Left lobe of liver (tissue), 2 donors: ENCODE results near the gene JAG2. TPM values are rescaled to one million over a fixed set of nuclear protein-coding genes. Genes with fewer than 3 reads are reported as not detected.

ENCODE experiments used
- ATAC-seq: fragments of 200-7000 bp; cut with Tn5 transposase; one replicate; pipeline ENCODE4 v1.9.1; 2020; ENCODE audit warnings: mild to moderate bottlenecking, moderate library complexity
- DNase-seq: peaks from one replicate; pipeline ENCODE4 v3.0.0-alpha.2; 2020; ENCODE audit warnings: low spot score
- total RNA-seq: library from RNA; stranded (reverse); gene quantifications from one replicate; pipeline ENCODE4 v1.2.1, GENCODE V29; 2021
- donor health status: DM: no; HTN: no; CAD: no; lungs with moderate emphysema.
- donor health status: DM: no; HTN: yes; CAD: no.

The JAG2 gene
- 1.3 TPM for total RNA-seq

DNA sequence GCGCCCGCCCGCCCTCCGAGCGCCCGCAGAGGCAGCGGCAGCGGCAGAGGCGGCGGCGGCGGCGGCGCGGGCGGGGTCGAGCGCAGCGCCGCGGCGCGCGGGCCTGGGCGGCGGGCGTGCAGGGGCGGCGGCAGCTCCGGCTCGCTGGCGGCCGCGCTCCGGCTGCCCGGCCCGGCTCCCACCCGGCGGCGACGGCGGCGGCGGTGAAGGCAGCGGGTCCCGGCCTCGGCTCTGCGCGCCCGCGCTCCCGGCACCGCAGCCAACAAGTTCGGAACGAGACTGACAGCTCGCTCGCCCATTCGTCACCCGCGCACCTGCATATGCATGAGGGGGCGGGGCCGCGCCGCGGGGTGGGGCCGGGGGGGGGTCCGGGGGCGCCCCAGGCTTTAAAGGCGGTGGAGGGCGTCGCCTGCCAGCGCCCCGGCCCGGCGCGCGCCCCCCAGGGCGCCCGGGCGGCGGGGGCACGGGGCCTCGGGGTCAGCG is at the start of gene JAG2:
TSS of gene JAG2 (minus strand) at position 281 of the 483 bp plus-strand sequence. CDS start 356 bp downstream, outside the sequence.
- ATAC-seq (peak; percentile 45), DNase-seq (no peak)

DNA sequence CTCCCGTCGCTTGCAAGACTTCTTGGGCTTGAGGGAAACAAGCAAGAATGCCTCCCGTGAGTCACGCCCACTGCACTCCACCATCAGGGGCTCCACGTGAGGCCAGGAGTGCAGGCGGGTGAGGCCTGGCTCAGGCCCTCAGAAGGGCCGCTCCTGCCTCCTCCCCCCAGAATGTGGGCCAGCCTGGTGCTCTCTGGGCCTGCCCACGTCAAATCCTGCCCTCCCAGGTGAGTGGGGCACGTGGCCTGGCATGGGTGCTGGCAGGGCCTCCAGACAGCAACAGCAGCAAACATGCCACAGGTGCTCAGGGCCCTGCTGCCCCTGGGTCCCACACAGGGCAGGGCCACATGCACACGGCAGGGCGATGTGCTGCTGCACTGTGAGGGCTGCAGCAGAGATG is 49.2 kb upstream of the JAG2 start:
- ATAC-seq (no peak), DNase-seq (no peak)

DNA sequence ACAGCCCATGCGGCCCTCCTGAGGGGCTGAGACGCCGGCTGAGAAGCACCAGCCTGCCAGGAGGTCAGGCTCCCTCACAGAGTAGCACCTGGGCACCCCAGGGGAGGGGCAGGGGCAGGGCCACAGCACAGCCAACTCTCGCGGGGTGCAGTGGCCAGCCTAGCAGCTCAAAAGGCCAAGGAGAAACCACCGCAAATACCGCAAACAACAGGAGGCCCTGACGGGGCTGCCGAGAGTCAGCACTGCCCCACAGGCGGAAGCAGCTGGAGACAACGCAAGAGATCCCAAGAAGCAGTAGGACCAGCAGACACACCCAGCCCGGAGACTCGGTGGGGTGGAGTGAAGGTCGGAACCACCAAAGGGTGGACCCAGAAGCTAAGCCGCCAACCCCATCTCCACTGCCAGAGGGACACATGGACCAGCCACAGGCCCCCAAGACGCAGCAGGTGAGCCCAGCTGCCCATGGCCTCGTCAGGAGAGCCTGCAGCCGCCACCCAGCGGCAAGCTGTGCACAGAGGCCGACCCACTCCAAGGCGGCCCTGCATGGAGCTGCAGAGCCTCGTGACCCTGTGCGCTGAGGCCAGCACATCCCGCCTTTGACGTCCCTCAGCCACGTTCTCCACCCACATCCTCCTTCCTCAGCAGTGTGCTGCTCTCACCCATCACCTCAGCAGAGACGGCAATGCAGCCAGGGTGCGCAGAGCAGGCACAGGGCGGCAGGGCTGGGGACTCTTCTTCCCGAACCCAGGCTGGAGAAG is 48.1 kb upstream of the JAG2 start:
- DNase-seq (no peak), ATAC-seq (no peak)

DNA sequence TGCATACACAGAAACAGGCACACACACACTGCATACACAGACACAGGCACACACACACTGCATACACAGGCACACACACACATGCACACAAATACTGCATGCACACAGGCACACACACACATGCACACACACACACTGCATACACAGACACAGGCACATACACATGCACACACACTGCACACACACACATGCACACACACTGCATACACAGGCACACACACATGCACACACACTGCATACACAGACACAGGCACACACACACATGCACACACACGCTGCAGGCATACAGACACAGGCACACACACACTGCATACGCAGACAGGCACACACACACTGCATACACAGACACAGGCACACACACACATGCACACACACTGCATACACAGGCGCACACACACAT is 47.0 kb upstream of the JAG2 start:
- ATAC-seq (no peak), DNase-seq (no peak)

DNA sequence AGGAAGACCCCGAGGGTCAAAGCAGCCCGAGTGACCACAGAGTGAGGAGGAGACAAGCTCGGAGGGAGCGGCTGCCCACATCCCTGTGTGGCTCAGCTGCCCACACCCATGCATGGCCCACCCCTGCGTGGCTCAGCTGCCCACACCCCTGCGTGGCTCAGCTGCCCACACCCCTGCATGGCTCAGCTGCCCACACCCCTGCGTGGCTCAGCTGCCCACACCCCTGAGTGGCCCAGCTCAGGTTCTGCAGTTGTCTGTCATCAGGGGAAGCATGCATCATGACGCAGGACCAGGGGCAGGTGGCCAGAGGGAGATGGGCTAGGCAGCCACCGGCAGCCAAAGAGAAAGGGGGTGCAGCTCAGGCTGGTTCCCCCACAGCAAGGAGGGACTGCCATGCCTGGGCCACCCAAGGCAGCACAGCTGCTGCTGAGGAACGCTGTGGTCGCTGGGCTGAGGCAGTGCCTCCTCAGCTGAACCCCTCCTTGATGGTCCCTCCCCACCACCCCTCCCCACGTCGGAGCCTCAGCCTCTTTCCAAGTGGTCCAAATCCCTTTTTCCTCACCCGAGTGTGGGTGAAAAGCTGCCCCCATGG is 45.8 kb upstream of the JAG2 start:
- DNase-seq (no peak), ATAC-seq (no peak)

DNA sequence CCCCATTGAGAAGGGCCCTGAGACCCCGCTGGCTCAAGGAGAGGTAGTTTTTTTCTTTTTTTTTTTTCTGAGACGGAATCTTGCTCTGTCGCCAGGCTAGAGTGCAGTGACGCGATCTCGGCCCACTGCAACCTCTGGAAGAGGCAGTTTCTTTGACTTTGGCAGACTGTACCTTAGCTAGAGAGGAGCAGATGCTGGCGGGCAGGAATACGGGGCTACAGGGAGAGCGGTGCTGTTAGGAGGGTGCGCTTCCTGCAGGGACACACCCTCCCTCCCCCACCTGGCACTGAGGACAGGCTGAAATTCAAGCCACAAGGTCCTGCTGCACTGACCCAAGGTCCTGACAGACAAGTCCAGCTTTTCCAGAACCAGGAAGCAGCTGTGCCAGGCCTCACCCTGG is 44.8 kb upstream of the JAG2 start:
- ATAC-seq = no peak
- DNase-seq = no peak

DNA sequence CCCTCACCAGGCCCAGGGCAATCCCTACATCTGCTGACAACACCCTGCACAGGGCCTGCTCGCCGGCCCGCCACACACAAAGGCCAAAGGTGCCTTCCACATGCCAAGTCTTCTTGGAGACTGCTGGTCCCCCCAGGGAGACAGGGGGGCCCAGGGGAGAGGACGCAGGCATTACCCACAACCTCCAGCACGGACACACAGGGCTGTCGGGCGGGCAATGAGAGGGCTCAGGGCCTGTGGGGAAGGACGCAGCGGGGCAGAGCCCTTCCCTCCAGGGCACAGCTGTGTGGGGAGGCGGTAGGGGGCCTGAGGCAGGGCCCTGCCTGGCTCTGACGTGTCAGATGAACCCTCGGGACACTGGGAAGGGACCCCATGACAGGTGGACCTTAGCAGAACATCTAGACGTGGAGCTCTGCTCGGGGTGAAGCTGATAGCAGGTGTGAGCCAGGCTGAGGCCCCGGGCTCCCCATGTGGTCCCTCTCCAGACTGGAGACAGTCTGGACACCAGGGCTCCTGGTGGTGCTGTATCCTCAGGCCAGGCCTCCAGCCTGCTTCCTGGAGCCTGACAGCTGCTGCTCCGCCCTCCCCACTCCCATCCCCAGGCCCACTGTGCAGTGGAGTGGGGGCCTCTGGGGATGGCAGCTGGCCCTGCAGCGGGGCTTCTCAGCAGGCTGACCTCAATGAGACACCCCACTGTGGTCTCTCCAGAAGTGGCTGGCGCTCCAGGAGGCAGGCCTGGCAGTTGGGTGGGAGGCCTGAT is 44.1 kb upstream of the JAG2 start:
- ATAC-seq (no peak), DNase-seq (no peak)

DNA sequence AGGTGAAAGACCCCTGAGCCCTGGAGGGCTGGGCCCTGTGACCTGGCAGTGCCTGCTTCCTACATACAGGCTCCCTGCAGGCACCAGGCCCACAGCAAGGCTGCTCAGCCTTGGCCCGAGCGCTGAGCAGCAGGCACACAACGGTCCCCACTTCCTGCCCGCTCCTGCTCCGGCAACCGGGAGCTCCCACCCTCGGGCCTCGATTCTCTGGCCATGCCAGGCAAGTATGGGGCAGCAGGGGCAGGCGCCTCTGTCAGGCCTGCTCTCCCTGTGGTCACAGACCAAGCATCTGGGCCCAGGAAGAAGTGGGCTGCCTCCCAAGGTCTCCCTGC is 43.1 kb upstream of the JAG2 start:
- DNase-seq = no peak
- no peak for ATAC-seq

DNA sequence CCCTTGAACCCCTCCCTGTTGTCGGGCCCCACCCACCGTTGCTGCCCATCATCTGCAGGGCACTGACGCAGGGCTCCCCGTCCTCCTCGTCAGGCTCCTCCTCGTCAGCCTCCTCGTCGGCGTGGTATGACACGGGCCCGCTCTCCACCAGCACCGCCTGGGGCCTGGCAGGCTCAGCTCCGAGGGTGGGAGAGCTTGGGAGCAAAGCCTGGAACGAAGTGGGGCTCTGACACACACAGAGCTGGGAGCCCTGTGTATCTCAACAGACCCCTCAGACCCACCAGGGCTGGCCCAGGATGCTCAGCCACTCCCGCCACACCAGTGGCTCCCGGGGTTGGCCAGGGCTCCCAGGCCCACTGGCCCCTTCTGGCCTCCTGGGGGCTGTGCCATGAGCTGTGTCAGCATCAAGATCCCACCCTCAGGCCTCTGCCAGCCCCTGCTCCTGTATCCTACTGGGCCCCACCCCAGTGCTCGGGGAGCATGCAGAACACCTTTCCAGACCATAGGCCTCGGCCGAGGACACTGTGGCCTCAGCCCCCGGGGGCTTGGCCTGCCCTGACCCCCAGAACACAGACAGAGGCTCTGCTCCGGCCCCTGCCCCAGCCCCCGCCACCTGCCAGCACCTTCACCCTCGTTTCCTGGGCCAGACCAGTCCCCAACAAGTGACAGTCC is 42.6 kb upstream of the JAG2 start:
- ATAC-seq = no peak
- DNase-seq = no peak

DNA sequence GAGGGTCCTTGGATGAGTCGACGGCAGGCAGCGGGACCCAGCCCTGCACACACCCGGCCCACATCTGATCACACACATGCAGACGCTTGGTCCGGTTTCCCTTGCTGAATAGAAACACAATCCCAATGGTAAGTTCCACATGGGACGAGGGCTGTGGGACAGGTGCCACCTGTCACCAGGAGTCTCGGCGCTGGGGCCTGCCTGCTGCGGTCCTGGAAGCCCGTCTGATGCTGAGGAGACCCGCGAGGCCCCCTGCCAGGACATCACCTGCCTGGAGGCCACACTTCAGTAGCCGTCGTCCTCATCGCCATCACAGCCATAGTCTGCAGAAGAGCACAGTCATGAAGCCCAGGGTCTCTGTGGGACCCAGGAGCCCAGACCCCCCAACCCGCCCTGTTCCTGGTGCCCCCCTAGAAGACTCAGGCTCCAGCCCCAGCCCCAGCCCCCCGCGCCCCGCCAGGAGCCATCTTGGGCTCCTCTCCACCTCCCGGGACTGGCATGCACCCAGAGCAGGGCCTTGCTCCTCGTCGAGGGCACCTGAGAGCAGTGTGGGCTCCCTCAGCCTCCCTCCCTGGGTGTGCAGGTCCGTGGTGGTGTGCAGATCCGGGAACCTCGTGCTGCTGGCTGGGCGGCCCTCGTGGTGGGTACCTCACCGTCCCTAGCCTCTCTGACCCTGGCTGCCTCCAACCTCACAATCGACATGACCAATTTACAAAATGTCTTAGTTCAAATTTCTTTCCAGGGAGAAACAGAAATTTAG is 41.9 kb upstream of the JAG2 start:
- no peak for ATAC-seq
- DNase-seq = no peak

DNA sequence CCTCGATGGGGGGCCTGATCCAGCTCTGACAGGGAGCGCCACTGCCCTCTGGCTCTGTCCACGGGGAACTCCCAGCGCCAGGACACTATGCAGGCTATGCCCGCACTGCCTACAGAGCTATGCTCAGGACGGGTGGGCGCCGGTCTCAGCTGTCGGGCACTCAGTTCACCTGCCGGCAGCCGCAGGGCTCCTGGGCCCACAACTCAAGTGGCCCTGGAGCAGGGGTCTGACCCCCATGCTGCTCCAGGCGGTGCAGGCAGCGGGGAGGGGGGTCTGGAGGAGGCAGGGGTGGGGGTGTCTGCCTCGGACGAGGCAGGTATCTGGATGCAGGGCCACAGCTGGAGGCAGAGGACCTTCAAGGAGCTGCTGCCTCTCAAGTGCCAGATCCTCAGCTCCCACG is 41.1 kb upstream of the JAG2 start:
- no peak for DNase-seq
- no peak for ATAC-seq

DNA sequence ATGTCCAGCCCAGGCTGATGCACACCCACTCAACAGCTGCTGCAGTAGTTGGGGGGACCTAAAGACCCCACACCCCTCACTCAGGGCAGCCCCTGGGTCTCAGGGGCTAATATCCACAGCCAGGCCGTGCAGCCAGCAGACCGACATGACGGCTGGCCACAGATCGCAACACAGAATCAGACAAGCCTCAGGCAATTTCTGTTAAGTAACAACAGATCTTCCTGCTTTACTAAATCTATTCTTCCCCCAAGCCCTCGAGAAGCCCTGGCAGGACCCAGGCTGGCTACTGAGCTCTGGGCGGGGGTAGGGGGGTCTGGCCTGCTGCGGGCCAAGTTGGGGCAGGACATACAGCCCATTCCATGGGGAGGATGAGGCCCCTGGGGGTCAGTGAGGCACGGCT is 40.5 kb upstream of the JAG2 start:
- DNase-seq = no peak
- ATAC-seq = no peak

DNA sequence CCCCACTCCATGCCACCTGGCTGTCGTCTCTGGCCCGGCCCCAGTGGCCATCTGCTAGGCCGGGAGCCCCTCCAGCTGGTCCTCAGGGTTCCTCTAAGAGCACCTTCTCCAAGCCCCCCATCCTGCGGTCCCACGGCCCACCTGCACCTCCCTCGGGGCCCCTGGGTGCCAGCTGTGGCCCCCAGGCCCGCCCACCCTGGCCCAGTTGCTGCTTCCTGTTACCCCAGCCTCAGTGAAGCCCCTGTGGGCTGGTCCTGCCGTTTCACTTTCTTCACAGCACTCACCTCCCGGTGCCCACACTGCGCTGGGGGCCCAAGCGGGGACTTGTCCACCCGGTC is 40.1 kb upstream of the JAG2 start:
- no peak for DNase-seq
- ATAC-seq = no peak

DNA sequence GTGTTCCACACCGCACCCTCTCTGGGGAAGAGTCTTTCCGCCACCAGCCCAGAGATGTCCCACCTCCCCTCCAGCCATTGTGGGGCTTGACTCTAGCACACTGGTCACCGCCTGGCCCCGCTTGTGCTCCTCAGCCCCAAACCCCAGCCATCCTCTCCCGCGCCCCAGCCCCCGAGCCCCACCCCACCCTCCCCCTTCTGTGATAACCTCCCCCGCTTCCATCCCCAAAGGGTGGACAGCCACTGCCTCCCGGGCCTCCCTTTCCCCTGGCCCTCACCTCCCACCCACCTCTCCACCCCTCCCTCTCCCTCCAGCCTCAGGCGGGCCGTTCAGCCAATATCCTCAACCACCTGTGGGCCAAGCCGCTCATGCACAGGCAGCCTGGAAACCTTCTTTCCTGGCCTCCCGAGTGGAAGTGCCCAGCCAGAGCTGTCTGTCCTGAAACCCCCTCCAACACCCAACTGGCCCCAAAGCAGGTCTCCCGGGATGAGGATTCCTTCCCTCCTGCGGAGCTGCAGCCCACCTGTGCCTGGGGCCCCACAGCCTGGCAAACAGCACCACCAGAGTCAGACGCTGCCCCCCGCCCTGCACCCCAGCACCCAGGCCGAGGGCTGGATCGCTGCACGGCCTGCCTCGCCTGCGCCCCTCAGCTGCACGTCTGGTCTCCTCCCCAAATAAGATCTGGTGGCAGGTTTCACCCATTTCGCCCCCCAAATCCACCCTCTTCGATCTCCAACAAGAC is 39.6 kb upstream of the JAG2 start:
- ATAC-seq (no peak), DNase-seq (no peak)

DNA sequence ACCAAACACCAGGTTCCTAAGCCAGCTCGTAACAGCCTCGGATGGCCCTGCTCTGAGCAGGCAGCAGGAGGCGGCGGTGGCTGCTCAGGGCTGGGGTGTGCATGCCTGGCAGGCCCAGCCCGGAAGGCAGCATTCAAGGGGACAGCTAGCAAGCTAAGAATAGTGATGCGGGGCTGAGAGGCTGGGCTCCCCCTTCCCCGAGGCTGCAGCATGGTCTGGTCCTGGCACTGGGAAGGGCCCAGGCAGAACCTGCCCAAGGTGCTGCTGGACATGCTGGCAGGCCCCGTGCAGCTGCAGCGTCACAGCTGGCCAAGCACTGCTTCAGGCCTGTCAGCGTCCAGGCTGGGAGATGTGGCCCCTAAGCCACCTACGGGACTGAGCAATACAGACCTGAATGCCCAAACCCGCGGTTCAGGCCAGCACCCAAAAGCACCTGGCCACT is 38.9 kb upstream of the JAG2 start:
- ATAC-seq = no peak
- DNase-seq = no peak

DNA sequence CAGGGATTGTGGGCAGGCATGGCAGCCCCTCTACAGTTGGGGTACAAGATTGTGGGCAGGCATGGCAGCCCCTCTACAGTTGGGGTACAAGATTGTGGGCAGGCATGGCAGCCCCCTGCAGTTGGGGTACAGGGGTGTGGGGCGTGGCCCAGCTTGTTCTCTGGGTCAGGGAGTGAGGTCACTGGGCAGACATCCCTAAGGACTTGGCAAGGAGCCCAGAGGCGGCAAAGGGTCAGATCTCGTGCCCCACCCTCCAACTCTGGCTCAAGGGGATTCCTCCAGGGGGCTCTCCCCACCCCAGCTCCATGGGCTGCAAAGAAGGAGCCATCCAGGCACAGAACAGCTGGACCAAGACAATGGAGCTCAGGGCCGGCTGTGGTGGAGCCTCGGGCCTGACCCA is 38.3 kb upstream of the JAG2 start:
- ATAC-seq (no peak), DNase-seq (no peak)

DNA sequence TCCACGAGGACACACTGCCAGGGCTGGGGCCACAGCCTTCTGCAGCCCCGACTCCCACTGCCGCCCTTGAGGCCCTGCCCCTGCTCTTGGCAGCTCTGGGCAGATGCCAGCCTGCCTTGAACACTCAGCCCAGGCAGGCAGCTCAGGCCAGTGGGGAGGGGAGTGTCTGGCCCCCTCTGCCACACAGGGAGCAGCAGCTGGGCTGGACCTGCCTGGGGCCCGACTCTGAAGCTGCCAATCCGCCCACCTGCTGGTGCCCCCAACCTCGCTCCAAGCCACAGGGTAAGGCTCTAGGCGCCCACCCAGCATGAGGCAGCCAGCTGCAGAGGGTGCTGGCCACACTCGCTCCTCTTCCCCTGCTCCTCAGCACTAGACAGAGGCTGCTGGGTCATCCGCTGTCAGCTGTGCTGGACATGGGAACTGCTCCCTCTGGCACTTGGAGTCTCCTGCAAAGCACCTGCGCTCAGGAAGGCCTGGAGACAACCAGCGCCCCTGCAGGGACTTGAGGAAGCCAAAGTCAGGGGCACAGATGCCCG is 37.2 kb upstream of the JAG2 start:
- ATAC-seq (peak; percentile 3), DNase-seq (no peak)

DNA sequence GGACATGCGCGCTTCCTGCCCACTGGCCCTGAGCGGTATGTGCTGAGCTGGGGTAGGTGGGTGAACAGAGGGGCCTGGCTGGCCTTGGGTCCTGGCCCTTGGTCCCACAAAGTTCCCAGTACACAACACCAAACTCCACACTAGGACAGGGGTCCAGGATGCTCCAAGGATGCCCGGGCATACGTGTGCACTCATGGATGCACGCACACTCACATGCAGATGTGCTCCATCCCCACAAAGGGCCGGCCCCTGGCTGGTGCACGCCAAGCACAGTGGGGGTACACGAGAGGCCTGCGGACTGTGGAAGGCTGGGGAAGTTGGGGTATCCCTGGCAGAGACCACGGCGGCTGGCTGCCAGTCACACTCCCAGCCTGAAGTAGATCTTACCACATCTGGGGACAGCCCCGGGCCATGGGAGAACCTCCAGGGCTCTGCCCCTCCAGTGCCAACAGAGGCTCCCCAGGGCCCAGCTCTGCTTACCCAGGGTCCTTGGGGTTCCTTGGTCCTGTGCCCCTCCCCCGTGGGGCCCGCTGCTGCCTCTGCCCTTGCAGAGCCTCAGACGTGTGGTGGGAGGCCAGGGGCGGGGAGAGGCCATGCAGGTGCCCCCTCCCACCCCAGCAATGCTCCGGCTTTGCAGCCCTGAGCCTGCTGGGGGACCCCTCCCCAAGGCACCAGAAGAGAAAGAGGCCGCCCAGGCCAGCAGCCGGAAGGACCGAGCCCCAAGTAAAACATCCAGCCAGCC is 36.5 kb upstream of the JAG2 start:
- DNase-seq = no peak
- peak; percentile 2 for ATAC-seq
